HG03103 (cell line): Measurements from ENCODE around the gene ORMDL3.

Experiments used
- ATAC-seq: cut with Tn5 transposase; IDR thresholded peaks from one replicate; pipeline ENCODE4 v1.9.1; 2021; ENCODE audit warnings: low read depth; ENCODE audit not compliant: unreplicated experiment

Gene ORMDL3

GRCh38 chr17:39927101-39927928 lies at the start of gene ORMDL3, which contains the start of gene LRRC3C:
ORMDL3 (minus strand) TSS chr17:39927601; CDS start chr17:39924203, 3,398 bp downstream.
LRRC3C (plus strand) TSS chr17:39927732; CDS start chr17:39941524, 13,792 bp downstream.
- peak; percentile 51 for ATAC-seq

GRCh38 chr17:39975801-39976200 lies 48.4 kb upstream of the ORMDL3 start:
- ATAC-seq, result no peak

GRCh38 chr17:39974433-39974832 lies 47.0 kb upstream of the ORMDL3 start:
- no peak for ATAC-seq

- ATAC-seq, result no peak
These were observed 46.1 kb upstream of the ORMDL3 start for GRCh38 chr17:39973496-39973895.

GRCh38 chr17:39972271-39972670 lies 44.9 kb upstream of the ORMDL3 start:
- no peak for ATAC-seq

GRCh38 chr17:39971076-39971603 lies 43.7 kb upstream of the ORMDL3 start:
- ATAC-seq, result no peak

- ATAC-seq, result no peak
These were observed 42.8 kb upstream of the ORMDL3 start for GRCh38 chr17:39970157-39970692.

- no peak for ATAC-seq
These were observed 42.0 kb upstream of the ORMDL3 start for GRCh38 chr17:39969375-39969774.

- ATAC-seq, result no peak
These were observed 41.4 kb upstream of the ORMDL3 start for GRCh38 chr17:39968761-39969160.

- ATAC-seq, result no peak
These were observed 39.4 kb upstream of the ORMDL3 start for GRCh38 chr17:39966771-39967170.

GRCh38 chr17:39965017-39965699 lies 37.8 kb upstream of the ORMDL3 start:
- no peak for ATAC-seq

GRCh38 chr17:39963829-39964228 lies 36.4 kb upstream of the ORMDL3 start:
- no peak for ATAC-seq

- no peak for ATAC-seq
These were observed 35.3 kb upstream of the ORMDL3 start, which contains the start of gene GSDMA for GRCh38 chr17:39962642-39963220. GSDMA (plus strand) TSS chr17:39963004; CDS start chr17:39965688, 2,684 bp downstream.

GRCh38 chr17:39960524-39961041 lies 33.2 kb upstream of the ORMDL3 start:
- no peak for ATAC-seq

- ATAC-seq, result no peak
These were observed 28.4 kb upstream of the ORMDL3 start for GRCh38 chr17:39955726-39956225.

GRCh38 chr17:39954876-39955275 lies 27.5 kb upstream of the ORMDL3 start:
- ATAC-seq, result no peak

GRCh38 chr17:39953471-39953888 lies 26.1 kb upstream of the ORMDL3 start:
- ATAC-seq, result no peak

GRCh38 chr17:39952680-39953470 lies 25.5 kb upstream of the ORMDL3 start:
- ATAC-seq, result peak; percentile 52

GRCh38 chr17:39951924-39952679 lies 24.7 kb upstream of the ORMDL3 start:
- no peak for ATAC-seq
